Duodenal mucosa (tissue), 2 donors: ENCODE data around the gene MED9.
A peak's percentile ranks its signal among the peaks of the same experiment; 100 is the strongest.

Experiments used
- H3K27ac ChIP-seq: one replicate; pipeline ENCODE4 v1.7.0; 2013; ENCODE audit warnings: low read depth, low read length
- H3K27me3 ChIP-seq, 2 donors: one replicate each; pipeline ENCODE4 v1.7.0; 2013; ENCODE audit warnings: low read length in 2 of 2, control low read depth in 1 of 2; ENCODE audit not compliant: insufficient read depth in 2 of 2, control insufficient read depth in 1 of 2
- H3K36me3 ChIP-seq, 2 donors: one replicate each; pipeline ENCODE4 v1.7.0; 2013; ENCODE audit warnings: low read length in 2 of 2, control low read depth in 1 of 2; ENCODE audit not compliant: insufficient read depth in 2 of 2, control insufficient read depth in 1 of 2
- H3K4me1 ChIP-seq, 2 donors: one replicate each; pipeline ENCODE4 v1.7.0; 2013; ENCODE audit warnings: low read length in 2 of 2, control low read depth in 1 of 2; ENCODE audit not compliant: insufficient read depth in 2 of 2, control insufficient read depth in 1 of 2
- H3K4me3 ChIP-seq, 2 donors: one replicate each; pipeline ENCODE4 v1.7.0; 2013; ENCODE audit warnings: low read length in 2 of 2, low read depth in 1 of 2
- H3K9ac ChIP-seq, 2 donors: one replicate each; pipeline ENCODE4 v1.7.0; 2013; ENCODE audit warnings: low read length in 2 of 2, low read depth in 1 of 2
- H3K9me3 ChIP-seq, 2 donors: one replicate each; pipeline ENCODE4 v1.7.0; 2013; ENCODE audit warnings: low read length in 2 of 2, control low read depth in 1 of 2; ENCODE audit not compliant: control insufficient read depth in 1 of 2

Gene MED9

DNA sequence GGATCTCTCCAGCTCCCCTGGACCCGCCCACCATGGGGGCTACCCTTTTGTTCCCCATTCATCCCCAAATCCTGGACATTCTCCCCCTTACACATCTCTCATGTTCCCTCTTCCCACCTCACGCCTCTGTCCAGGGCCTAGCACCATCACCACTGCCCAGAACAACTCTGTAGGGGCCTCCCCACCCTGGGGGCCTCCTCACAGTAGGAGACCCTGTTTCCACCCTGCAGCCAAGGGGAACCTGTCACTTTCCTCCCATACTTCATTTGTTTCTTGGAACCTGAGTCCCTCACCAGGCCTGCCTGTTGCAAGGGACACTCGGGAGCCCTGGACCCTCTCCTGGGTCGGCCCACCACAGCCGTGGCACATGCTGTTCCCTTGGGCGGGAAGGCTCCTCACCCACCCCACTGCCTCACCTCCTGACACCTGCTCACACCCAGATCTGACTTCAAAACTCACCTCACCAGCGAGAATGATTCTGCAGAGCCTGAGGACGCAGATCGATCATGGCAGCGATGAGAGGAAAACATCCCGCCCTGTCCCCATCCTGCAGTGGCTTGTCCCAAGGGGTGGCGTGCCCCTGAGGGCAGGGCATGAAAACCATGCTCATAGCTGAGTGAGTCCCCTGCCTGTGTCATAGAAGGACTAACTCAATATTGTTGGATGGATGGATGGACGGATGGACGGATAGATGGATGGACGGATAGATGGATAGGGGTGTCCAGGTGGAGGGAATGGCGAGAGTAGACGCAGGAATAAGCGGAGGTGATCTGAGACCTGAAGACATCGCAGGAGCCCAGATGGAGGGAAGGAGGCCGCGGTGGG, 26.2 kb downstream of the MED9 start:
- Histone ChIP-seq H3K27me3 (no peaks in the 10 kb centered on the region), H3K4me1 (peaks cover 5 to 18% of the 10 kb centered on the region in 2 donors), H3K9ac (no peak overlapping the region), H3K9me3 (no peaks in the 10 kb centered on the region), H3K36me3 (no peaks in the 10 kb centered on the region), H3K4me3 (no peak overlapping the region), H3K27ac (no peak overlapping the region)

DNA sequence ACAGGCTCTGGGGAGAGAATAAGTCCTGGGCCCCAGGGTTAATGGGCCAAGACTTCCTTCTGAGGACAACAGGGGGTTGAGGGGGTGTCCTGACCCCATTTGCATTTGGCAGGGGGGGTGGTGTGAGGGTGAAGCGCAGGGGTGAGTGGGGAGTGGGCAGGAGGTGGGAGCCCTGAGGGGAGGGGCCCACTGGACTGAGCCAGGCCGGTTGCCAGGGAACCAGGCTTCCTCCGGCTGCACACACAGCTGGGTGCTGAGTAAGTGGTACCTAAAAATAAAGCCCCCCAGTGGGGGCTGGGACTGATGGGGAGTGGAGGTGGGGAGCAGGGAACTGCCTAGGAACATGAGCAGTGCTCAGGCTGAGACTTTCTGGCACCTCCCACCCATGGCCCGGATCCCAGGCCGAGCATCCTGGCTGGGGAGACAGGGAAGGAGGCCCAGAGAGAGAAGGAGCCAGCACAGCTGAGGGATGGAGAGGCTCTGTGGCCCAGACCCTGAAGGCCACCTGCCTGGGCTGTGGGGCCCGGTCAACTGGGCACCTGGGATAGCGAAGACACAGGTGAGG, 26.8 kb downstream of the MED9 start:
- Histone ChIP-seq H3K27ac (no peak overlapping the region), H3K9me3 (no peaks in the 10 kb centered on the region), H3K36me3 (no peaks in the 10 kb centered on the region), H3K27me3 (no peaks in the 10 kb centered on the region), H3K4me3 (no peak overlapping the region), H3K4me1 (peaks cover 5 to 13% of the 10 kb centered on the region in 2 donors), H3K9ac (no peak overlapping the region)

DNA sequence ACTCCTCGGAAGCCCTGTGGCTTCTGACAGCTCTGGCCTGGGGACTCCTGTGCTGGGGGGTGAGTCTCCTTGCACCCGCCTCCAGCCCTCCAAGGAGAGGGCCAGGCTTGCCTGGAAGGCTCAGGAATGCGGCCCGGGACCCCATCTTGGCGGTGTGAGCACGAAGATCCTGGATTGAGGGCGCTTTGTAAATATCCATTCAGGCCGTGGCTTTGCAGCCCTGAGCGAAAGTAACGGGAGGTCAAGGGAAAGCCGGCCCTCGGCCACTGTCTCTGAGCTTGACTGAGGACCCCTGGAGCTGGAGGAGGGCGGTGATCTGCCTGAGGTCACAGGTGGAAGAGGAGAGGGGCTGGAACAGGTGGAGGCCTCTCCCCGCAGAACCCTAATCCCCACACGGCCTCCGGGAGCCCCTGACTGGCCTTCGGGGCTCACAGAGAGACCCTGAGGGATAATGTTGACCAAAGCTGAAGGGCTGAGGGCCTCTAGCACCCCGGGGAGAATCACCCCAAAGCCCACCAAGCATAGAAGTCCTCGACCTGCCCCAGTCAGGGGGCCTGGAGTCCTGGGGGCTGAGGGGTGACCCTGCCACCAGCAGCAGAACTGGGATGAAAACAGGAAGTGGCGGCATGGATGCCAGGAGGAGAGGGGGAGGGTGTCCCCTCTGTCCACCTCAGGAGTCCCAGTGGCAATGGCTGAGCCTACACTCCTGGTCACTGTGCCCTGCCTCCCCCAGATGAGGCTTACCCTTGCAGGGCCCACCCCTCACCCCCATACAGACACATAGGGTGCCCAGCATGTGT, 27.7 kb downstream of the MED9 start:
- no peak overlapping the region for H3K27ac ChIP-seq
- no peak overlapping the region for H3K9ac ChIP-seq
- H3K4me3 ChIP-seq: no peak overlapping the region
- H3K9me3 ChIP-seq: no peaks in the 10 kb centered on the region
- no peaks in the 10 kb centered on the region for H3K27me3 ChIP-seq
- H3K4me1 ChIP-seq: peaks cover 5 to 13% of the 10 kb centered on the region in 2 donors
- H3K36me3 ChIP-seq: no peaks in the 10 kb centered on the region

DNA sequence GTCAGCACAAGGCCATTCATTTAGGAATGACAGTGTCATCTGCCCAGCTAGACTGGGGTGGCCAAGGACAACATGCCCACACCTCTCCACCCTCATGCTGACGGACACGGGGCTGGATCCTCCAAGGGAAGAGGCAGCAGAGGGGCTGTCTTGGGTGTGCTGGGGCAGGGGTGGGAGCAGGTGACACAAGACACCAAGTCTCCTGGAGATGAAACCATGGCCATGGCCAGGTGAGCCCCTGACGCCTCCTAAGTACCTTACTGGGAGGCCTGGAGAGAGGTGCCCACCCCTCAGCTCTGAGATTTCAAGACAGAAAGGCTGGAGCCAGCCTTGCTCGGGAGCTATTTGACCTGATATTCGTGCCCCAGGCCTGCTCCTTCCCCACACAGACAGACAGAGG, 28.4 kb downstream of the MED9 start:
- Histone ChIP-seq H3K9me3 (no peaks in the 10 kb centered on the region), H3K36me3 (no peaks in the 10 kb centered on the region), H3K4me1 (peaks cover 5 to 13% of the 10 kb centered on the region in 2 donors), H3K27ac (no peak overlapping the region), H3K9ac (no peak overlapping the region), H3K27me3 (no peaks in the 10 kb centered on the region), H3K4me3 (no peak overlapping the region)

DNA sequence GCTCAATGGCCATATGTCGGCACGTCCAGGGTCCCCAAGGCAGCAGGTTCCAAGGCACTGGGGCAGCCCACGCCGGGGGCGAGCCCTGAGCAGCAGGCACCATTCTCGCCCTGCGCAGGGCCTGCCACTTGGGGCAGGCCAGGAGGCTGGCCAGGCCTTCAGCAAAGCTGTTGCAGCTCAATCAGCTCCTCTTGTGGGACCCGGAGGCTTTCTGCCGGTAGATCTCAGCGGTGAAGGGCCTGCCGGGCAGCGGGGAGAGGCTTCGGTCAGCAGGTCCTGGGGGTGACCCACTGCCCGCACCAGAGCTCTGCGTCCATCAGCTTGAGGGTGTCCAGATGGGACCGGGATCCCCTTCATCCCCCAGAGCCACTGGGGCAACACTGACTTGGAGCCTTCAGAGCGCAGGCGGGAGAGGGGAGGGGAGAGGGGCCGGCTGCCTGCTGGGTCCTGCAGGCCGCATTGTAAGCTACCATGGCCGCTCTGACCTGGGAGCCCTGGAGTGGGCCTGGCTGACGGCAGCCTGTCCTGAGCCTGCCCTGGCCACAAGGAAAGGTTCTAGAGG, 28.9 kb downstream of the MED9 start:
- Histone ChIP-seq H3K9me3 (no peaks in the 10 kb centered on the region), H3K27ac (no peak overlapping the region), H3K27me3 (no peaks in the 10 kb centered on the region), H3K36me3 (no peaks in the 10 kb centered on the region), H3K9ac (no peak overlapping the region), H3K4me1 (peaks cover 5 to 13% of the 10 kb centered on the region in 2 donors), H3K4me3 (no peak overlapping the region)

DNA sequence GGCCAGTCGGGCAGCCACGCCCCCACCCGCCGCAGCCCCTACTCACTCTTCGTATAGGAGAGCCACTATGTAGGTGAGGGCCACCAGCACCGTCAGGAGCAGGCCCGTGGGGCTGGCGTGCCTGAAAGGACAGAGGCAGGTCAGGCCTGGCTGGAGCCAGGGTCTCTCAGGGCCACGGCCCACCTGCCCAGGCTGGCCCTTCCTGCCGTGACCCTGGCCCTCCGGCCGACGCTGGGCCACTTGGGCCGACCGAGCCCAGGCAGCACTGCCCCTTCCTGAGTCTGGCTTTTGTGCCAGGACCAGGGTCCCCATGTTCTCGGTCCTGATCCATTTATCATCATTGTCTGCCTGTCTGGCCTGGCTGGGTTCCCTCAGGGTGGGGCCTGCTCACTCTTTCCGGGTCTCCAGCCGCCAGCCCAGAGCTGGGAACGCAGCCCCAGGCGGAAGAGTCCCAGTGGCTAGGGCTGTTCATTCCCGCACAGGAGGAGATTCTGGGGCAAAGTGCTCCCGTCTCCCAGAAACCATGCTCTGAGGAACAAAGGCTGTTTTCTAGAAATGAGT, 29.5 kb downstream of the MED9 start:
- Histone ChIP-seq H3K4me1 (peaks cover 5 to 13% of the 10 kb centered on the region in 2 donors), H3K4me3 (no peak overlapping the region), H3K9me3 (no peaks in the 10 kb centered on the region), H3K36me3 (no peaks in the 10 kb centered on the region), H3K27ac (peak overlapping the region; percentile 10), H3K27me3 (no peaks in the 10 kb centered on the region), H3K9ac (no peak overlapping the region)

DNA sequence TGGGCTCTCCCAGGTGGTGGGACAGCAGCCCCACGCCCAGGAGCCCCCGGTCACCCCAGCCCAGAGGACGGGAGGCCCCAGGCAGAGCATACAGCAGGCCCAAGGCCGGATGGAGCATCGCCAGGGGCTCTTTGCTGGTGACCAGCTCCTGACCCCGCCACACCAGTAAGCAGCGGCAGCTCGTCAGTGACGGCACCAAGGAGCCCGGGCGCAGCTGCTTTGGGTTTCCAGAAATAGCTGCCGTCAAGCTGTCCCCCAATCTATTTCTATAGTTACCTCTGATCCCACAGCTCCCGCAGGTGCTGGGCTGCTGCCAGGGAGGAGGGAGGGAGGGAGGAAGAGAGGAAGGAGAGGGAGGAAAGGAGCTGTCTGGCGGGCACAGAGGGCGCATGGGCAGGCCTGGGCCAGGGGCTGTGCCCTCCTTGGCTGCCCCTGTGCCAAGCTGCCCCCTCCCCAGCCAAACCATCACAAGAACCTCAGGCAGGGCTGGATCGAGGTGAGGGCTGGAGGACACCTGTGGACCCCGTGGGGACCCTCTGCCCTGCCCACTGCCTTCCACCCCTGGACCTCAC, 30.2 kb downstream of the MED9 start:
- peak overlapping the region; percentile 10 for H3K27ac ChIP-seq
- no peak overlapping the region for H3K9ac ChIP-seq
- peaks cover 5 to 13% of the 10 kb centered on the region in 2 donors for H3K4me1 ChIP-seq
- H3K27me3 ChIP-seq: no peaks in the 10 kb centered on the region
- H3K36me3 ChIP-seq: no peaks in the 10 kb centered on the region
- no peaks in the 10 kb centered on the region for H3K9me3 ChIP-seq
- H3K4me3 ChIP-seq: no peak overlapping the region

DNA sequence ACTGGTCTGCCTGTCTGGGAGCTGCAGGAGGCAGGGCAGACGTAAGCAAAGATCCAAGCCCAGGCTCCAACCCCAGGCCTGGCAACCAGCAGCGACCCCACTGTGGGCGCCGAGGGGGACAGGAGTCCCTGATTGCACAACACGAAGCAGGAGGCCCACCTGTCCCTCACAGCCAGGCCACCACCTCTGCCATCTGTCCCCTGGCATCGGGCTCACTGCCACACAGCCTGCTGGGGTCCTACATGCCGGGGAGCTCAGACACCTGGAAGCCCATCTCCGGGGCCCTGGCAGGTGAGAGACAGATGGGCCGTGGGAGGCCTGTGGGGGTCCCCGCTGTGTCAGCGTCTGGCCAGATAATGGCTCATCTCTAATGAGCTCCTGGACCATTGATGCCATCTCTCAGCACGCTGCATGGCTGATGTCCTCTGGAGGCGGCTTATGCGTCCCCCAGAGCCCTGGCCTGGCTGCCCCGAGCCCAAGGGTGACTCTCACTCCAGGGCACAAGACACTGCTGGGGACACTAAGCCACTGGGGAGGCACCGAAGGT, 30.7 kb downstream of the MED9 start:
- no peaks in the 10 kb centered on the region for H3K36me3 ChIP-seq
- H3K4me1 ChIP-seq: peaks cover 5 to 13% of the 10 kb centered on the region in 2 donors
- no peak overlapping the region for H3K4me3 ChIP-seq
- H3K27me3 ChIP-seq: no peaks in the 10 kb centered on the region
- no peak overlapping the region for H3K27ac ChIP-seq
- no peaks in the 10 kb centered on the region for H3K9me3 ChIP-seq
- no peak overlapping the region for H3K9ac ChIP-seq

DNA sequence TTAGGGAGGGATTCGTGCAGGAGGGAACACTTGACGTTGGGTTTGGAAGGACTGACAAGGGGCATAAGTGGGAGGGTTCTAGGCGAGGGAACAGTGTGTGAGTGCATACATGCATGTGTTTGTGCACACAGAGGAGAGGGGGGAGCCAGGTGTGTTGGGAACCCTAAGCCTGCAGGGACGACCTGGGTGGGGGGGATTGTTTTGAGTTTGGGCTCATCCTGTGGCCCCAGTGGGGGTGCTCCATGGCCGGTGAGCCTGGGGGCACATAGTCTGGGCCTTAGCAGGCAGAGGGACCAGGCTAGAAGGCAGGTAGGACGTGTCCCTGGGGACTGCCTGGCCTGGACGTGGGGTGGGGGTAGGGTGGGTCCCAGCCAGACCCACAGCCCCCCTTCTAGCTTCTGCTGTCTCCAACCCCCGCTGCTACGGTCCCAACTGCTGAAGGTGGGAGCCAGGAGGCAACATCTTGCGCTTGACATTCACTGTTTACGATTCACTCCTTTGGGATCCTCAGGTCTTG, 31.3 kb downstream of the MED9 start:
- H3K9ac ChIP-seq: no peak overlapping the region
- H3K4me1 ChIP-seq: peaks cover 5 to 13% of the 10 kb centered on the region in 2 donors
- no peaks in the 10 kb centered on the region for H3K9me3 ChIP-seq
- no peak overlapping the region for H3K27ac ChIP-seq
- no peaks in the 10 kb centered on the region for H3K27me3 ChIP-seq
- no peak overlapping the region for H3K4me3 ChIP-seq
- no peaks in the 10 kb centered on the region for H3K36me3 ChIP-seq
